GM23338 (cell line): Measurements from ENCODE around the gene ATP8B4.

Experiments
- CREB1 ChIP-seq: fragments of 250-450 bp; sonication (Bioruptor Pico); IDR thresholded peaks from 2 replicates; pipeline ENCODE4 v1.5.0; 2020; ENCODE audit warnings: low read depth, mild to moderate bottlenecking, moderate library complexity
- CTCF ChIP-seq, 2 experiments: fragments of 200-600 bp in 1 of 2; sonication (generic) in 1 of 2; conservative IDR thresholded peaks; 2 replicates each; pipeline versions ENCODE4 v1.5.1 to v1.6.1; 2016 to 2017; ENCODE audit warnings: antibody characterized with exemption in 2 of 2, low read depth in 2 of 2, mild to moderate bottlenecking in 2 of 2, moderate library complexity in 1 of 2
- ETS1 ChIP-seq: IDR thresholded peaks from 2 replicates; pipeline ENCODE4 v1.6.1; 2016; ENCODE audit warnings: antibody characterized with exemption
- EZH2 ChIP-seq: fragments of 200-600 bp; sonication (generic); IDR thresholded peaks from one replicate; pipeline ENCODE4 v1.8.0; 2017; ENCODE audit warnings: antibody characterized with exemption, mild to moderate bottlenecking, low read depth; ENCODE audit not compliant: unreplicated experiment
- POLR2AphosphoS5 ChIP-seq: IDR thresholded peaks from 2 replicates; pipeline ENCODE4 v1.6.1; 2016; ENCODE audit warnings: antibody characterized with exemption, low read depth
- TF ChIP-seq, protein P1 (sequence below): IDR thresholded peaks from one replicate; pipeline ENCODE4 v1.6.1; 2018; ENCODE audit warnings: antibody characterized with exemption; ENCODE audit not compliant: unreplicated experiment

DNA sequence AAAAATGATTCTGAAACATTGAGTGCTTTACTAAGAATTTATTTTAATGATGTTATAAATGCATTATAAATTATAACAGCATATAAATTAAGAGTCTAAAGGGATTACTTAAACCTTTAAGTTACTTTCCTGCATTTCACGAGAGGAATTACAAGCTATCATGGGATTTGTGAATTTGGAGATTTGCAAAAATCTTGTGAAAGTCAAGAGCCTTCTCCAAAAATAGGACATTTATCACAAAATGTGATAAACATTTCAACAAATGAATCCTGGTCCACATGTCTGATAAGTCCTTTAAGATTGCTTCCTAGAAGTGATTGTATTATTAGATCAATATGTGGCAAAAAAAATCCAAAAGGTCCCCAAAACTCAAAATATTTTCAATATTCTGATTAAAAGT, 154.5 kb downstream of the ATP8B4 start:
- no peak for TF ChIP-seq CTCF (conservative IDR thresholded peaks at IDR 0.05; ENCODE audit: low read depth in 2 of 2)
- no peak for TF ChIP-seq ETS1
- TF ChIP-seq EZH2: no peak
- TF ChIP-seq CREB1 (CRISPR knock-in tag): no peak
- TF ChIP-seq POLR2AphosphoS5: no peak
- TF ChIP-seq, protein P1, sequence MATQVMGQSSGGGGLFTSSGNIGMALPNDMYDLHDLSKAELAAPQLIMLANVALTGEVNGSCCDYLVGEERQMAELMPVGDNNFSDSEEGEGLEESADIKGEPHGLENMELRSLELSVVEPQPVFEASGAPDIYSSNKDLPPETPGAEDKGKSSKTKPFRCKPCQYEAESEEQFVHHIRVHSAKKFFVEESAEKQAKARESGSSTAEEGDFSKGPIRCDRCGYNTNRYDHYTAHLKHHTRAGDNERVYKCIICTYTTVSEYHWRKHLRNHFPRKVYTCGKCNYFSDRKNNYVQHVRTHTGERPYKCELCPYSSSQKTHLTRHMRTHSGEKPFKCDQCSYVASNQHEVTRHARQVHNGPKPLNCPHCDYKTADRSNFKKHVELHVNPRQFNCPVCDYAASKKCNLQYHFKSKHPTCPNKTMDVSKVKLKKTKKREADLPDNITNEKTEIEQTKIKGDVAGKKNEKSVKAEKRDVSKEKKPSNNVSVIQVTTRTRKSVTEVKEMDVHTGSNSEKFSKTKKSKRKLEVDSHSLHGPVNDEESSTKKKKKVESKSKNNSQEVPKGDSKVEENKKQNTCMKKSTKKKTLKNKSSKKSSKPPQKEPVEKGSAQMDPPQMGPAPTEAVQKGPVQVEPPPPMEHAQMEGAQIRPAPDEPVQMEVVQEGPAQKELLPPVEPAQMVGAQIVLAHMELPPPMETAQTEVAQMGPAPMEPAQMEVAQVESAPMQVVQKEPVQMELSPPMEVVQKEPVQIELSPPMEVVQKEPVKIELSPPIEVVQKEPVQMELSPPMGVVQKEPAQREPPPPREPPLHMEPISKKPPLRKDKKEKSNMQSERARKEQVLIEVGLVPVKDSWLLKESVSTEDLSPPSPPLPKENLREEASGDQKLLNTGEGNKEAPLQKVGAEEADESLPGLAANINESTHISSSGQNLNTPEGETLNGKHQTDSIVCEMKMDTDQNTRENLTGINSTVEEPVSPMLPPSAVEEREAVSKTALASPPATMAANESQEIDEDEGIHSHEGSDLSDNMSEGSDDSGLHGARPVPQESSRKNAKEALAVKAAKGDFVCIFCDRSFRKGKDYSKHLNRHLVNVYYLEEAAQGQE: no peak
